Measurements from ENCODE around the gene TMEM158.

GRCh38 chr3:45211466-45212094, 14.5 kb downstream of the TMEM158 start:
- TF ChIP-seq CTCF (IDR thresholded peaks at IDR 0.05; ENCODE audit: low read depth, low read length, missing input control): no peak
- TF ChIP-seq FOXA1 (IDR thresholded peaks at IDR 0.05): no peak
- TF ChIP-seq JUND (IDR thresholded peaks at IDR 0.05): no peak
- TF ChIP-seq REST (IDR thresholded peaks at IDR 0.05): no peak
- no peak for TF ChIP-seq TAF1 (conservative IDR thresholded peaks at IDR 0.05)
- no peak for TF ChIP-seq MAX (IDR thresholded peaks at IDR 0.05)
- no peak for TF ChIP-seq GABPA (IDR thresholded peaks at IDR 0.05 in 1 of 2, conservative IDR thresholded peaks at IDR 0.05 in 1 of 2)
- TF ChIP-seq SP1 (IDR thresholded peaks at IDR 0.05): no peak
- no peak for TF ChIP-seq EGR1 (IDR thresholded peaks at IDR 0.05; ENCODE audit: low read depth in 2 of 2)
- no peak for TF ChIP-seq RXRA (IDR thresholded peaks at IDR 0.05)
- TF ChIP-seq ZBTB33 (IDR thresholded peaks at IDR 0.05): no peak
- TF ChIP-seq RAD21 (IDR thresholded peaks at IDR 0.05): no peak
